PC-9 (cell line): ENCODE data around the gene ERRFI1. TPM values are rescaled to one million over a fixed set of nuclear protein-coding genes. Genes with fewer than 3 reads are reported as not detected.

Experiments used
- BruUV-seq: library from RNA; stranded (reverse); fragments of 400-500 nt; replicated peaks from 2 replicates; lab custom pipeline; 2021; lab: Mats Ljungman, UMichigan
- CTCF ChIA-PET: fragments of 300-600 bp; sonication (Branson Sonifier 250); formaldehyde crosslinking; loops from one replicate; lab custom pipeline; 2022; ENCODE audit warnings: antibody characterized with exemption; lab: Charles Lee
- POLR2A ChIA-PET: fragments of 300-600 bp; sonication (Branson Sonifier 250); formaldehyde crosslinking; loops from one replicate; lab custom pipeline; 2022; ENCODE audit warnings: antibody characterized with exemption; ENCODE audit not compliant: unreplicated experiment; lab: Charles Lee
- DNase-seq, 2 experiments: peaks; one replicate each; pipeline versions ENCODE4 v3.0.0 to v3.0.0-alpha.2; 2015 to 2022; ENCODE audit warnings: mixed read lengths in 1 of 2
- H2AFZ ChIP-seq: fragments of 200-600 bp; sonication (generic); 2 replicates; pipeline ENCODE4 v1.8.1; 2017; ENCODE audit warnings: antibody characterized with exemption
- H3F3A ChIP-seq: fragments of 200-600 bp; sonication (generic); 2 replicates; pipeline ENCODE4 v1.8.1; 2017; ENCODE audit warnings: antibody characterized with exemption, mild to moderate bottlenecking, low read depth; ENCODE audit not compliant: insufficient read depth
- H3K27ac ChIP-seq: fragments of 200-600 bp; sonication (generic); 2 replicates; pipeline ENCODE4 v1.6.1; 2016; ENCODE audit warnings: mixed run types
- H3K27me3 ChIP-seq: fragments of 200-600 bp; sonication (generic); 2 replicates; pipeline ENCODE4 v1.6.1; 2016; ENCODE audit warnings: low read depth, mixed run types; ENCODE audit not compliant: insufficient read depth
- H3K36me3 ChIP-seq: fragments of 200-600 bp; sonication (generic); 2 replicates; pipeline ENCODE4 v1.6.1; 2016; ENCODE audit warnings: low read depth, mixed run types
- H3K4me1 ChIP-seq: fragments of 200-600 bp; sonication (generic); replicated peaks from 2 replicates; pipeline ENCODE4 v1.6.1; 2016; ENCODE audit warnings: mixed run types; ENCODE audit not compliant: insufficient read depth
- H3K4me2 ChIP-seq: fragments of 200-600 bp; sonication (generic); 2 replicates; pipeline ENCODE4 v1.6.1; 2017; ENCODE audit warnings: mixed run types
- H3K4me3 ChIP-seq: fragments of 200-600 bp; sonication (generic); 2 replicates; pipeline ENCODE4 v1.6.1; 2016; ENCODE audit warnings: mixed run types
- H3K79me2 ChIP-seq: fragments of 200-600 bp; sonication (generic); 2 replicates; pipeline ENCODE4 v1.6.1; 2017; ENCODE audit warnings: low read depth, mixed run types
- H3K9me2 ChIP-seq: fragments of 200-600 bp; sonication (generic); 2 replicates; pipeline ENCODE4 v1.8.1; 2017; ENCODE audit warnings: mild to moderate bottlenecking; ENCODE audit not compliant: insufficient read depth
- H3K9me3 ChIP-seq: fragments of 200-600 bp; sonication (generic); 2 replicates; pipeline ENCODE4 v1.8.1; 2016; ENCODE audit warnings: low read depth; ENCODE audit not compliant: insufficient read depth
- H4K20me1 ChIP-seq: fragments of 200-600 bp; sonication (generic); 2 replicates; pipeline ENCODE4 v1.8.1; 2017; ENCODE audit not compliant: insufficient read depth
- EZH2 ChIP-seq: fragments of 200-600 bp; sonication (generic); IDR thresholded peaks from 2 replicates; pipeline ENCODE4 v1.8.0; 2017; ENCODE audit warnings: antibody characterized with exemption, low read depth
- intact Hi-C: fragments of 100-400 bp; cut with micrococcal nuclease; formaldehyde crosslinking; loops from one replicate; pipeline ENCODE4 v1.10.0; 2022; ENCODE audit not compliant: unreplicated experiment
- total RNA-seq: library from RNA; stranded (reverse); gene quantifications from 2 replicates; pipeline ENCODE4 v1.2.3, GENCODE V29; 2021
- TF ChIP-seq, protein P1 (sequence below): fragments of 200-600 bp; sonication (generic); conservative IDR thresholded peaks from 2 replicates; pipeline ENCODE4 v1.6.1; 2017; ENCODE audit warnings: mixed run types, antibody characterized with exemption, mild to moderate bottlenecking, moderate library complexity

ERRFI1 gene
- total RNA-seq, 1 experiment from 2014 or later, result 44.9 TPM

DNA sequence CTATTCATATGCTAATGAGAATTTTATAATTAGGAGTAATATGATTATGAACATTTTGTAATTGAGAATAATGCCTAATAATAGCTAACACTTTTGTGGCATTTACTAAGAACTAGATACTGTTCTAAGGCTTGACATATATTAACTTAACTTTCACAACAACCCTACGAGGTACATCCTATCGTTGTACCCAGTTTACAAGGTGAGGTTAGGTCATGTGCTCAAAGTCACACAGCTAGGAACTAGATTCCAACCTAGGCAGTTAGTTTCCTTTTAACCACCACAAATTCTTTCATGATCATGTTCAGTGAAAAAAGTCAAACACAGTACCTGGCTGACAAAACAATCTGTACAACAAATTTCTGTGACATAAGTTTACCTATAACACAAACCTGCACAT is 13.0 kb upstream of the ERRFI1 start:
- no peaks in the 10 kb centered on the region for H3K27me3 ChIP-seq
- TF ChIP-seq, protein P1, sequence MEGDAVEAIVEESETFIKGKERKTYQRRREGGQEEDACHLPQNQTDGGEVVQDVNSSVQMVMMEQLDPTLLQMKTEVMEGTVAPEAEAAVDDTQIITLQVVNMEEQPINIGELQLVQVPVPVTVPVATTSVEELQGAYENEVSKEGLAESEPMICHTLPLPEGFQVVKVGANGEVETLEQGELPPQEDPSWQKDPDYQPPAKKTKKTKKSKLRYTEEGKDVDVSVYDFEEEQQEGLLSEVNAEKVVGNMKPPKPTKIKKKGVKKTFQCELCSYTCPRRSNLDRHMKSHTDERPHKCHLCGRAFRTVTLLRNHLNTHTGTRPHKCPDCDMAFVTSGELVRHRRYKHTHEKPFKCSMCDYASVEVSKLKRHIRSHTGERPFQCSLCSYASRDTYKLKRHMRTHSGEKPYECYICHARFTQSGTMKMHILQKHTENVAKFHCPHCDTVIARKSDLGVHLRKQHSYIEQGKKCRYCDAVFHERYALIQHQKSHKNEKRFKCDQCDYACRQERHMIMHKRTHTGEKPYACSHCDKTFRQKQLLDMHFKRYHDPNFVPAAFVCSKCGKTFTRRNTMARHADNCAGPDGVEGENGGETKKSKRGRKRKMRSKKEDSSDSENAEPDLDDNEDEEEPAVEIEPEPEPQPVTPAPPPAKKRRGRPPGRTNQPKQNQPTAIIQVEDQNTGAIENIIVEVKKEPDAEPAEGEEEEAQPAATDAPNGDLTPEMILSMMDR, result no peak
- no peak for TF ChIP-seq EZH2
- H3F3A ChIP-seq, result peaks cover 14% of the 10 kb centered on the region
- no peak for DNase-seq
- POLR2A ChIA-PET, result no interaction called here
- no peak overlapping the region for H3K4me3 ChIP-seq
- H3K4me2 ChIP-seq, result no peak overlapping the region
- intact Hi-C loops, result no loop called here
- H3K27ac ChIP-seq, result no peak overlapping the region
- H3K36me3 ChIP-seq, result no peaks in the 10 kb centered on the region
- H3K9me2 ChIP-seq, result no peaks in the 10 kb centered on the region
- H3K9me3 ChIP-seq, result no peaks in the 10 kb centered on the region
- no peaks in the 10 kb centered on the region for H4K20me1 ChIP-seq
- BruUV-seq, result no TSS peak
- H2AFZ ChIP-seq, result no peak overlapping the region
- CTCF ChIA-PET, result no interaction called here
- no peaks in the 10 kb centered on the region for H3K79me2 ChIP-seq
- peaks cover 31% of the 10 kb centered on the region for H3K4me1 ChIP-seq

DNA sequence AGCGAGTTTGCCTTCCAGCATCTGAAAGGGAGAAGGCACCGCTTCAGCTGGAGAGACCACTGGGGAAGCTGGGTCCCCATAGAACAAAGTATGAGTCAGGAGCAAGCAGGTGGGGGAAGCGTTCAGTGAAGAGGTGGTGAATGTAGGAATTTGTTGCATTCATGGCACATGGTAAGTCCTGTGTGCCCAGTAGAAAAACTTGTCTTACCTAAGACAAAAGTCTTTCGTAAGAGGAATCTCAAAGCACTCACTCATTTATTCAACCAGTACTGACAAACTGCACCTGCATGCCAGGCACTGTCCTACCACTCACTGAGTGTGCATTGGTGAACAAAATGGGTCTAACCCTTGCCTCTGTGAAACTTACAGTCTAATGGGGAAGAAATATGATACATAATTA is 9.2 kb upstream of the ERRFI1 start:
- no peaks in the 10 kb centered on the region for H3K36me3 ChIP-seq
- no peaks in the 10 kb centered on the region for H3K79me2 ChIP-seq
- H2AFZ ChIP-seq, result no peak overlapping the region
- peak overlapping the region; percentile 63 for H3K27ac ChIP-seq
- H4K20me1 ChIP-seq, result no peaks in the 10 kb centered on the region
- ChIA-PET CTCF (no interaction called here), POLR2A (interaction anchor here (0.6 kb wide), 1 partner anchor 166 kb away, joined by 8 read pairs; no protein-coding TSS in a partner anchor)
- DNase-seq, result peak in 1 of 2 experiments; percentile 80
- H3F3A ChIP-seq, result peaks cover 7% of the 10 kb centered on the region
- no peaks in the 10 kb centered on the region for H3K27me3 ChIP-seq
- H3K9me3 ChIP-seq, result no peaks in the 10 kb centered on the region
- no peaks in the 10 kb centered on the region for H3K9me2 ChIP-seq
- intact Hi-C loops, result no loop called here
- no peak for TF ChIP-seq EZH2
- TF ChIP-seq, protein P1, result no peak
- H3K4me3 ChIP-seq, result no peak overlapping the region
- no TSS peak for BruUV-seq
- H3K4me1 ChIP-seq, result peaks cover 22% of the 10 kb centered on the region
- H3K4me2 ChIP-seq, result peak overlapping the region; percentile 36

DNA sequence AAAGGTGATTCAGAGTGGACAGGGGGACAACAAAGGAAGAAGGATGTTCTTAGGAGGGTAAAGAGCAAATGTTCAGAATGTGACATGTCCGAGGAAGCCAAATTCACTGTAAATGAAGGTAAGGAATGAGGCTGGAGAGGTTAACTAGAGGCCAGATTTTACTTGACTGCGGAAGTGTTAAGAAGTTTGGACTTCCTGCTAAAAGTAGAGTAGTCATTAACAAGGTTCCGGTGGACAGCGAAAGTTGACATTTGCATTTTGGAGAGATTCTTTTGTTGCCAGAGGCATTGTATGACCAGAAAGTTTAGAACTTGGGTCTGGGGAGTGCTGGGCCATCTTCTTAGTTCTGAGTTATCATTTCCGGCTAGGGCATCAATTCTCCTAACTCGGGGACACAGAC is 7.2 kb upstream of the ERRFI1 start:
- CTCF ChIA-PET, result no interaction called here

More for the DNA sequence above, 7.2 kb upstream of the ERRFI1 start:
- Histone ChIP-seq H3K27me3 (no peaks in the 10 kb centered on the region), H3K4me3 (no peak overlapping the region), H3K36me3 (no peaks in the 10 kb centered on the region), H2AFZ (no peak overlapping the region), H3K79me2 (0 out of 2 replicates have a peak, but pooled peaks cover 5% of the 10 kb centered on the region), H4K20me1 (no peaks in the 10 kb centered on the region), H3K9me2 (no peaks in the 10 kb centered on the region), H3K9me3 (no peaks in the 10 kb centered on the region), H3K4me1 (peaks cover 35% of the 10 kb centered on the region), H3F3A (peaks cover 10% of the 10 kb centered on the region; the same call in 1 of the 2 replicates), H3K4me2 (no peak overlapping the region), H3K27ac (no peak overlapping the region)
- DNase-seq, result no peak
- intact Hi-C loops, result no loop called here
- TF ChIP-seq, protein P1, result no peak
- no peak for TF ChIP-seq EZH2
- no TSS peak for BruUV-seq
- POLR2A ChIA-PET, result interaction anchor here (1.0 kb wide), 1 partner anchor 168 kb away, joined by 22 read pairs; no protein-coding TSS in a partner anchor
